Progenitor cell of endocrine pancreas (in vitro differentiated cells): Measurements from ENCODE around the gene INPP4A. TPM values are rescaled to one million over a fixed set of nuclear protein-coding genes. Genes with fewer than 3 reads are reported as not detected.

Experiments
- DNase-seq: peaks from one replicate; pipeline ENCODE4 v3.0.0; 2021; ENCODE audit warnings: low spot score; ENCODE audit not compliant: unreplicated experiment
- H3K27ac Mint-ChIP-seq: 2 replicates; pipeline ENCODE4 v1.8.0; 2021; ENCODE audit warnings: mild to moderate bottlenecking, moderate library complexity, mixed read lengths
- H3K27me3 Mint-ChIP-seq: 2 replicates; pipeline ENCODE4 v1.8.0; 2021; ENCODE audit warnings: mixed read lengths
- H3K36me3 Mint-ChIP-seq: 2 replicates; pipeline ENCODE4 v1.8.0; 2022; ENCODE audit warnings: mixed read lengths; ENCODE audit not compliant: insufficient read depth
- H3K4me1 Mint-ChIP-seq: 2 replicates; pipeline ENCODE4 v1.8.0; 2021; ENCODE audit warnings: low read depth, mixed read lengths
- H3K4me3 Mint-ChIP-seq: 2 replicates; pipeline ENCODE4 v1.8.0; 2021; ENCODE audit warnings: low read depth, mild to moderate bottlenecking, moderate library complexity, mixed read lengths
- H3K9me3 Mint-ChIP-seq: 2 replicates; pipeline ENCODE4 v1.8.0; 2021; ENCODE audit warnings: low read depth, mixed read lengths
- total RNA-seq: library from RNA; stranded (reverse); gene quantifications from 2 replicates; pipeline ENCODE4 v1.2.1, GENCODE V29; 2021
- TF ChIP-seq, protein P1 (sequence below): fragments of 200-600 bp; sonication (generic); IDR thresholded peaks from one replicate; pipeline ENCODE4 v1.5.0; 2021; ENCODE audit warnings: antibody characterized with exemption, mild to moderate bottlenecking; ENCODE audit not compliant: unreplicated experiment

INPP4A gene
- total RNA-seq, 1 donor from 2014 or later: 33.0 TPM

DNA sequence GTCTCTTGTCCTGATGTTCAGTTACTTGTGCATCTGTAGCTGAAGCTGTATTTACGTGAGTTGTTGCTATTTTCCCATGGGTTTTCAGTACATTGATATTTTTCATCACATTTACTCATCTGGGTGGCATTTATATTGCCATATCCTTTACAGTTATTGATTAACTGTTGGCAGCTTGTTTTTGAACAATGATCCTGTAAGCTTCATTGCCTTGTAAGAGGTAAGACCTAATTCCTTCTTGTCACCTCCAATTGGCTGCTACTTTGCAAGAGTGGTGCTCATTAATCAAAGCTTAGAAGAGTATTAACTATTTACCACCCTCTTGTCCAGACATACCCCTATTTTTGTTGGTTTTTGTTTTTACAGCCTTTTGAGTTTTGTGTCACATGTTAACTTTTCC is 88.9 kb downstream of the INPP4A start:
- Mint-ChIP-seq H3K27me3 (no peaks in the 10 kb centered on the region), H3K4me1 (peaks cover 8% of the 10 kb centered on the region), H3K4me3 (no peak overlapping the region), H3K36me3 (peaks cover 6% of the 10 kb centered on the region), H3K27ac (no peak overlapping the region), H3K9me3 (peaks cover under 1% of the 10 kb centered on the region)
- DNase-seq: no peak
- TF ChIP-seq, protein P1, sequence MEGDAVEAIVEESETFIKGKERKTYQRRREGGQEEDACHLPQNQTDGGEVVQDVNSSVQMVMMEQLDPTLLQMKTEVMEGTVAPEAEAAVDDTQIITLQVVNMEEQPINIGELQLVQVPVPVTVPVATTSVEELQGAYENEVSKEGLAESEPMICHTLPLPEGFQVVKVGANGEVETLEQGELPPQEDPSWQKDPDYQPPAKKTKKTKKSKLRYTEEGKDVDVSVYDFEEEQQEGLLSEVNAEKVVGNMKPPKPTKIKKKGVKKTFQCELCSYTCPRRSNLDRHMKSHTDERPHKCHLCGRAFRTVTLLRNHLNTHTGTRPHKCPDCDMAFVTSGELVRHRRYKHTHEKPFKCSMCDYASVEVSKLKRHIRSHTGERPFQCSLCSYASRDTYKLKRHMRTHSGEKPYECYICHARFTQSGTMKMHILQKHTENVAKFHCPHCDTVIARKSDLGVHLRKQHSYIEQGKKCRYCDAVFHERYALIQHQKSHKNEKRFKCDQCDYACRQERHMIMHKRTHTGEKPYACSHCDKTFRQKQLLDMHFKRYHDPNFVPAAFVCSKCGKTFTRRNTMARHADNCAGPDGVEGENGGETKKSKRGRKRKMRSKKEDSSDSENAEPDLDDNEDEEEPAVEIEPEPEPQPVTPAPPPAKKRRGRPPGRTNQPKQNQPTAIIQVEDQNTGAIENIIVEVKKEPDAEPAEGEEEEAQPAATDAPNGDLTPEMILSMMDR: no peak

DNA sequence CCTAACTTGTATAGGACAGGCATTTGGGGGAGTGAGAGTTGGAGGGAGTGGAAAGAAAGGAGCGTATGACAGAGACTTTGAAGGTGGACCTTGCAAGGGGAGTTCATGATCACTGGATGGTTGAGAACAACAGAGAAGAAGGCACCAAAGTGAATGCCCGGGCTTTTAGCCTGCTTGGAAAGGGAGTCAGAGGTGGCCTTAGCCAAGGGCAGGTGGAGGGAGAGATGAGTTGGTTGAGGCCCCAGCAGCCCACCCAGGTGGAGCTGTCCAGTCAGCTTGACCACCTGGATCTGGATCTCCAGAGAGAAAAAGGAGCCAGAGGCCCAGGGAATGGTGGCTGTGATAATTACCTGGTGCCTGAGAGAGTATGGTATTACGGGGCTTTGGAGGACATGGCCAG is 90.1 kb downstream of the INPP4A start:
- H3K36me3 Mint-ChIP-seq: peaks cover 9% of the 10 kb centered on the region
- no peak overlapping the region for H3K27ac Mint-ChIP-seq
- no peak overlapping the region for H3K4me3 Mint-ChIP-seq
- no peak for DNase-seq
- TF ChIP-seq, protein P1: no peak
- no peaks in the 10 kb centered on the region for H3K9me3 Mint-ChIP-seq
- peaks cover 8% of the 10 kb centered on the region for H3K4me1 Mint-ChIP-seq
- no peaks in the 10 kb centered on the region for H3K27me3 Mint-ChIP-seq

DNA sequence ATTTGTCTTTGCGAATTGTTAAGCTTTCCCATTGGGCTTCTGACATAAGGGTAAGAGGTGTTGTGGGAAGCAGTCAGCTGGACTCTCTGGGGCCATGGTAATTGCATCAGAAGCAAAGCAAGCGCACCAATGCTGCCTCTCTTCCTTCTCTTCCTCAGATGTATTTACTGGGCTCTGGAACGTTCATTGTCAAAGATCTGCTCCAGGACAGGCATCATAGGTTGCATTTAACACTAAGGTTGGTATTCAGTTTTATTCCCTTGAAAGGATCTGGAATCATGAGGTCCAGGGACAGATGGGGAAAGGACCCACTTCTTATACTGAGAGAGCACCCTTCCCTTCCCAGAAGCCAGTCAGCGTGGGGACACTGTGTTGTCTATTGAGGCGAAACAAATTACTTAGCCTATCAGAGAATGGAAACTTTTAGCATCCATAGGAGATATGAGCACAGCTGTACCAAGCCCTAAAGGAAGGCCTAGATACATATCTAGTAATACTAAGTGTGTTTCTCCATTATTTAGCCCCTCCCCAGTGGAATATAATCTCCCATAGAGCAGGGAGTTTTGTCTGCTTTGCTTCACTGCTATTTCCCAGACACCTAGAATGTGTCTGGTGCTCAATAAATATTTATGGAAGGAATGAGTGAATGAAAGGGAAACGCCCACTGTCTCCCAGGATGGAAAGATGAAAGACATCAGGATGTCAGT is 91.5 kb downstream of the INPP4A start:
- H3K36me3 Mint-ChIP-seq: peaks cover 12% of the 10 kb centered on the region
- no peaks in the 10 kb centered on the region for H3K9me3 Mint-ChIP-seq
- TF ChIP-seq, protein P1: no peak
- no peak overlapping the region for H3K27ac Mint-ChIP-seq
- no peak overlapping the region for H3K4me3 Mint-ChIP-seq
- H3K4me1 Mint-ChIP-seq: peaks cover 8% of the 10 kb centered on the region
- DNase-seq: no peak
- H3K27me3 Mint-ChIP-seq: no peaks in the 10 kb centered on the region

DNA sequence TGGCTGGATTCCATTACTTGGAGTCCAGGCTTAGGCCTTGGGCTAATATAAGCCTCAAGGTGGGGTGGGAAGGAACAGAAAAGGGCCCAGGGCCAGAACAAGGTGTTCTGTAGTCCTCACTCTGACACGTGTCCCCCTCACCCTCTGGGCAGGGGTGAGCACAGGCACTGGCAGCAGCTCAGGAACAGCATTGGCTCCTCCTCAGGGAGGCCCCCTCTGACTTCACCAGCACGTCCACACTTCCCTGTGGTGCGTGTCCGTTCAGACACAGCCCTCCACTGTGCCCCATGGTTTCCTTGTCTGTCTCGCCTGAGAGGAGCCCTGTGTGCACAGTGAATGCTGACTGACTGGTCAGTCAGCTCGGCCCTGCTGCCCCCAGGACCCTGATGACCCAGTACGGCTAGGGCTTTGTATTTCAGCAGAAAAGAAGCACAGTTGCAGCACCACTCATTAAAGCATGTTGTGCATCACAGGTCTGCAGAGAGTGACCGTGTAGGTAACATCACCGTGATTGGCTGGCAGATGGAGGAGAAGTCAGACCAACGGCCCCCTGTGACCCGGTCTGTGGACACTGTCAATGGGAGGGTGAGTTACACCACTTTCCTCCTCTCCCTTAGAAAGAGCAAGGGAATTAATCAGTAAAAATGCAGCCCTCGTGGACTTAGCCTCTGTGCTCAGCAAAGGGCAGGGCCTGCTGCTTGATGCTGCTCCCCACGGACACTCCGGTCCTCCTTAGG is 92.9 kb downstream of the INPP4A start:
- H3K9me3 Mint-ChIP-seq: no peaks in the 10 kb centered on the region
- H3K36me3 Mint-ChIP-seq: peaks cover 12% of the 10 kb centered on the region
- no peaks in the 10 kb centered on the region for H3K27me3 Mint-ChIP-seq
- TF ChIP-seq, protein P1: no peak
- no peak overlapping the region for H3K27ac Mint-ChIP-seq
- H3K4me1 Mint-ChIP-seq: peaks cover 8% of the 10 kb centered on the region
- no peak for DNase-seq
- H3K4me3 Mint-ChIP-seq: no peak overlapping the region

DNA sequence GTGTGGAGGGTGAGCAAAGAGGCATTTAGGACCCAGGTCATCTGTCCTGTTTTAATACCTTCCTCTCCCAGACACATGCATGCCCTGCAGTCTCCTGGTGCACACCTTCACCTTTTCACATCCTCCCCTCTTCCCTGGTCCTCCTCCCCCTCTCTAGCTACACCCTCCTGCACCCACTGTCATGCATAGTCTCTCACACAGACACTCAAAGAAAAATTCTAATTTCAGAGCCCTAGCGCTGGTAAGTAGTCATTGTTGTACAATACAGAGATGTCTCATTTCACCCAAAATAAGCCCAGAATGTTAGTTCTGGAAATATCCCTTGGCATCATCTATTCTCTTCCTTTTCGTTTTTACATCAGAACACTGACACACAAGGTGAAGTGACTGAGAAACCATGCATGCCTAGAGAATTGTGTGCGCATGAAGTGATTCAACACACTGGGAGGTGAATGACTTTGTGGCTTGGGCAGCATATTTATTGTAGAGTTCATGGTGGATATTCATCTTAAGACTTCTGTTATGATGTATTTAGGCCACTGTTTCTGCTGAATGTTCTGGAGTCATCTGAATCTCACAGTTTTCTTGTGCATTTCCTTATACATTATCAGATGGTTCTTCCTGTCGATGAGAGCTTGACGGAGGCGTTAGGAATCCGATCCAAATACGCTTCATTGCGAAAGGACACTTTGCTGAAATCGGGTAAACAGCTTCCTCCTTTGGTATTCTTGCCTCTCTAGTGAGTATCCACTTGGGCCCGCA is 93.8 kb downstream of the INPP4A start:
- no peak for DNase-seq
- TF ChIP-seq, protein P1: no peak
- peaks cover 12% of the 10 kb centered on the region for H3K36me3 Mint-ChIP-seq
- H3K4me3 Mint-ChIP-seq: no peak overlapping the region
- no peaks in the 10 kb centered on the region for H3K9me3 Mint-ChIP-seq
- peaks cover 2% of the 10 kb centered on the region for H3K4me1 Mint-ChIP-seq
- H3K27me3 Mint-ChIP-seq: no peaks in the 10 kb centered on the region
- no peak overlapping the region for H3K27ac Mint-ChIP-seq
